ENCODE data around the gene CAMLG.
"Not testable (repeated sequence)": the region's sequence is repeated elsewhere in the genome, so short reads cannot be mapped to it uniquely, and the experiment has no call there.

The CAMLG gene

GRCh38 chr5:134738133-134738962 is at the start of gene CAMLG:
Gene CAMLG, plus strand, starts transcription at chr5:134738548. Its CDS starts 73 bp downstream, at chr5:134738621.
- DNase-seq (ENCODE audit: low read depth in 2 of 2, low spot score in 1 of 2), result peak; percentile 89 to 94

DNA sequence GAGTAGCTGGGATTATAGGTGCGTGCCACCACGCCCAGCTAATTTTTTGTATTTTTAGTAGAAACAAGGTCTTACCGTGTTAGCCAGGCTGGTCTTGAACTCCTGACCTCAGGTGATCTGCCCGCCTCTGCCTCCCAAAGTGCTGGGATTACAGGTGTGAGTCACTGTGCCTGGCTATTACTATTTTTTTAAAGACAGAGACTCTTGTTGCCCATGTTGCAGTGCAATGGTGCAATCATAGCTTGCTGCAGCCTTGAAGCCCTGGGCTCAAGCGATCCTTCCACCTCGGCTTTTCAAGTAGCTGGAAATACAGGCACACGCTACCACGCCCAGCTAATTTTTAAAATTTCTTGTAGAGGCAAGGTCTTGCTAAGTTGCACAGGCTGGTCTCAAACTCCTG is 48.2 kb upstream of the CAMLG start:
- not testable (repeated sequence) for DNase-seq (ENCODE audit: low read depth in 2 of 2, low spot score in 1 of 2)

DNA sequence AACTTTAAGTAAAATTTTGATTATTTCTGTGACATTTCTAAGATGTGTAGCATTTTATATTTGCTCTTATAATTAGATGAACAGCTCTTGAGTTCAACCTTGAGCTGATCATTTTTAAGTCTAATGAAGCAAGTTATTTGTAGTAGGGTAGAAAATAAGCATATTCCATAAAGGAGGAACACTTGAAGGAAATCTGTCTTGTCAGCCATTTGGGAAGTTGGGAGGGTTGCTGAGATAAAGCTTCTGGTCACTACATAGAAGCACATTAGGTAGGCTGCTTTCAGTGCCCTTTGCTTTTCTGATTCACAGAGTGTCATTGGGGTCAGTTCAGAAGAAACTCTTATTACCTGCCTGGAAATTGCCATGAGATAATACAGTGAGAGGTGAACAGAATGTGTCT is 45.6 kb upstream of the CAMLG start:
- DNase-seq (ENCODE audit: low read depth in 2 of 2, low spot score in 1 of 2), result no peak

GRCh38 chr5:134708301-134708700 is 30.0 kb upstream of the CAMLG start:
- no peak for DNase-seq (ENCODE audit: low read depth in 2 of 2, low spot score in 1 of 2)

GRCh38 chr5:134714120-134714519 is 24.2 kb upstream of the CAMLG start:
- no peak for DNase-seq (ENCODE audit: low read depth in 2 of 2, low spot score in 1 of 2)

- DNase-seq (ENCODE audit: low read depth in 2 of 2, low spot score in 1 of 2), result no peak
Observed at GRCh38 chr5:134714541-134714940, 23.8 kb upstream of the CAMLG start.

DNA sequence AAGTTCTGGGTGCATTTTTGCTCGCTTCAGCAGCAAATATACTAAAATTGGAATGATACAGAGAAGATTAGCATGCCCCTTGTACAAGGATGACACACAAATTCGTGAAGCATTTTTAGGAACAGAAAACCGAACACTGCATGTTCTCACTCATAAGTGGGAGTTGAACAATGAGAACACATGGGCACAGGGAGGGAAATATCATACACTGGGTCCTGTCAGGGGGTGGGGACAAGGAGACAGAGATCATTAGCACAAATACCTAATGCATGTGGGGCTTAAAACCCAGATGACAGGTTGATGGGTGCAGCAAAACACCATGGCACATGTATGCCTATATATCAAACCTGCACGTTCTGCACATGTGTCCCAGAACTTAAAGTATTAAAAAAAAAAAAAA is 22.9 kb upstream of the CAMLG start:
- not testable (repeated sequence) for DNase-seq (ENCODE audit: low read depth in 2 of 2, low spot score in 1 of 2)

DNA sequence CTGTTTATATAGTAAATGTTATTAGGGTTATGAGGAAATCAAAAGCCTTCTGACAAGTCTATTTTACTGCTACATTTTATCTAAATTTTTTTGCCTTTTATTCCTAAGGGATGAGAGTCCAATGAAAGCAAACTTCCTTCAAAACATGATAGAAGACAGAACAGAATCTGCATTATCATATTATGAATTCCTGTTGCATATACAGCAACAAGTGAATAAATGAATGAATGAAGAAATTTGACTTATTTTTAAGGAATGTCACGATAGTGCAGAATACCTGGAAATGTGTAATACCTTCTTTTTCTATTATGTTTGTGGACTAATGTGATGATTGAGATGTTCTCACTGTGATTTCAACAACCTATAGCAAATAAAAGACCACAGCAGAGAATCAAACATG is 13.5 kb upstream of the CAMLG start:
- DNase-seq (ENCODE audit: low read depth in 2 of 2, low spot score in 1 of 2), result no peak

- DNase-seq (ENCODE audit: low read depth in 2 of 2, low spot score in 1 of 2), result no peak
Observed at GRCh38 chr5:134732819-134733218, 5.5 kb upstream of the CAMLG start.

GRCh38 chr5:134735243-134735642 is 3.1 kb upstream of the CAMLG start:
- DNase-seq (ENCODE audit: low read depth in 2 of 2, low spot score in 1 of 2), result no peak

GRCh38 chr5:134736173-134736812 is 2.1 kb upstream of the CAMLG start:
- no peak for DNase-seq (ENCODE audit: low read depth in 2 of 2, low spot score in 1 of 2)

- no peak for DNase-seq (ENCODE audit: low read depth in 2 of 2, low spot score in 1 of 2)
Observed at GRCh38 chr5:134738963-134739661, 764 bp downstream of the CAMLG start.

GRCh38 chr5:134741052-134741451 is 2.7 kb downstream of the CAMLG start:
- no peak for DNase-seq (ENCODE audit: low read depth in 2 of 2, low spot score in 1 of 2)

- no peak for DNase-seq (ENCODE audit: low read depth in 2 of 2, low spot score in 1 of 2)
Observed at GRCh38 chr5:134742134-134742533, 3.8 kb downstream of the CAMLG start.

GRCh38 chr5:134749415-134749814 is 11.1 kb downstream of the CAMLG start:
- no peak for DNase-seq (ENCODE audit: low read depth in 2 of 2, low spot score in 1 of 2)

DNA sequence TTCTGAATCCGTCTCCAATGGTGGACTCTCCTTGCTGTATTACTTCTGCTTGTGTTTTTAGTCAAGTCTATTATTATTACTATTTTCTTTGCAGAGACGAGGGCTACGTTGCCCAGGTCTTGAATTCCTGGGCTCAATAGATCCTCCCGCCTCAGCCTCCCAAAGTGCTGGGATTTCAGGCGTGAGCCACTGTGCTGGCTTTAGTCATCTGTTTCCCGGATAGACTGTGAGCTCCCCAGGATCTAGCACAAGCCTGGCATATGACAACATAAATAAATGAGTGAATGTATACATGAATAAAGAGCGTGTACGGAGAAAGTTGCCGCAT is 19.8 kb downstream of the CAMLG start:
- no peak for DNase-seq (ENCODE audit: low read depth in 2 of 2, low spot score in 1 of 2)

DNA sequence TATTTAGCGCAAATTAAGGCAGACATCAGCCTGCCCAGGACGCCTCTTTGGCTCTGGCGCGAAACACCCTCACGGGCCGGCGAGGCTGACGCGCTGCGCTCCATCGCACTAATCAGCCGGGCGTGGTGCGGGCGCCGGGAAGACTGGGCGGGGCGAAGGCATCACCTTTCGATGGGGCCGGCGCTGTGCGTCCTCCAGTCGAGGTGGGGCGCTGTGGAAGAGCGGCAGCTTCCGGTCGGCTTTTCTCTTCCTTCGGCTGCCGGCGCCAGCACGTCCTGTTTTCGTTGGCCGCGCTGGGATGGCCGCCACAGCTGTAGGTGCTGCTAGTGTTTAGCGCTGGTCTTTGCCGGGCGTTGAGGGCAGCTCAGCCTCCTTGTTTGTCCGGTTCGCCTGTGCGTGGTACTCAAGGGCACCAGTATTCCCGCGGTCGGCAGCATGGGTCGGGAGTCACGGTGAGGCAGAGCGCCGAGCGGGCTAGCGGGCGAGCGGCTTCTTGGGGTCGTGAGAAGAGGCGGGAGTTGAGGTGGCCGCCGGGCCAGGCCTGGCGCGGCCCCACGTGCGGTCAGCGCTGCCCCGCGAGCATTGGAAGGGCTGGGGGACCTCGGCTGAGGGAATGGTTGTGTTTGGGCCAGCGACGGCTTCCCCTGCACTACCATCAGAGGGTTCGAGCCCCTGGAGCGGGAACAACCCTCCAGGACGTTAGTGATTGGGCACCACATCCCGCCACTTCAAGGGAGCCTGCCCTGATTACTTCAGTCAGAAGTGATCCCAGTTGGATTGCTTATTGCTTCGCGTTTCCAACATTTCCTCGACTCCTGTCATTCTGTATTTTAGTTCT is 20.4 kb downstream of the CAMLG start, which contains the start of gene DDX46:
Gene DDX46, plus strand, starts transcription at position 276 of the 838 bp plus-strand sequence. Its CDS starts 160 bp downstream, at position 436.
- peak; percentile 80 to 87 for DNase-seq (ENCODE audit: low read depth in 2 of 2, low spot score in 1 of 2)

- not testable (repeated sequence) for DNase-seq (ENCODE audit: low read depth in 2 of 2, low spot score in 1 of 2)
Observed at GRCh38 chr5:134767528-134768291, 29.4 kb downstream of the CAMLG start.

GRCh38 chr5:134769206-134769605 is 30.9 kb downstream of the CAMLG start:
- DNase-seq (ENCODE audit: low read depth in 2 of 2, low spot score in 1 of 2), result no peak

GRCh38 chr5:134772461-134773125 is 34.2 kb downstream of the CAMLG start:
- no peak for DNase-seq (ENCODE audit: low read depth in 2 of 2, low spot score in 1 of 2)

Measured in stimulated activated CD8-positive, alpha-beta memory T cell treated with anti-CD3 and anti-CD28 coated beads, Interleukin-4, amount 100 ng/mL, for 1 hour (primary cell).